ENCODE measurements around the gene ARHGAP27. TPM values are rescaled to one million over a fixed set of nuclear protein-coding genes. Genes with fewer than 3 reads are reported as not detected.
A peak's percentile ranks its signal among the peaks of the same experiment; 100 is the strongest.

The ARHGAP27 gene
- total and polyA plus RNA-seq, 2 of the 13 experiments (the other 11 are each of a cell fraction or from before 2014, with no cell fraction given), result 15.5 to 18.9 TPM

DNA sequence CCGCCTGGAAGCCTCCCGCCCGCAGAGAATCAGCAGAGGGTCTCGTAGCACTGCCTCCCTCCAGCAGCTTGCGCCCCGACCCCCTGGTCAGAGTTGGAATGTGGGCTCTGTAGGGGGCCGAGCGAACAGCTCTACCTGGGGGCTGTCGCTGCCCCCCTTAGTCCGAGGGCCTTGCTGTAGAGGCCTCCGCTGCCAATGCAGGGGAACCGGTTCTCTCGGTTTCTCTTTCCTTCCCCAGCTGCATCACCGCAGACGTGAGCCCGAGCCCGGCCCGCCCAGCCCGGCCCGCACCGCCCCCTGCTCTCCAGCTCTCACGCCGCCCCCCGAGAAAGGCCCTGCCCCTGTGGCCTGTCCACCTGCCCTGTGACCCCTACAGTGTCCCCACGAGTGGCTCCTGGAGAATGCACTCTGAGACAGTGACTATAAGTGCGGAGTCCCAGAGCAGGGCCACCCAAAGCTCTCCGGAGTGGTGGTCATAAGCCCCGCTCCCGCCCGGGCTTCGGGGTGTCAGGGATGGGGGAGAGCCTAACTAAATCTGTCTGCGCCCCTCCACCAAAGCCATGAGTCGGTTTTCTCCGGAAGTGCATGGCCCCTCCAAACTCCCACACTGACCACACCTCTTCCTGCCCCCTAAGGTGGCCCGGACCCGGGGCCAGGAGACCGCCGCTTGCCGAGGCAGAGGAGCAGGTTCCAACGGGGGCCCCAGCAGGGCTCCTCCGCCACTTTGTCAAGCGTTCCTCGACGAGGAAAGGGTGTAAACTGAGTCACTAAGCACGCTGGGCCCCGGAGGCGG is 1.7 kb downstream of the ARHGAP27 start (continued):
- TF ChIP-seq HMGXB4 (CRISPR knock-in tag; IDR thresholded peaks at IDR 0.05; ENCODE audit: borderline replicate concordance in 1 of 2, low read depth in 1 of 2) (0 out of 4 replicates have a peak, but pooled peaks of 1 of the 2 experiments have one; percentile 24), ZNF543 (CRISPR knock-in tag; IDR thresholded peaks at IDR 0.05) (0 out of 2 replicates have a peak, but pooled peaks have one; percentile 1), CENPX (CRISPR knock-in tag; IDR thresholded peaks at IDR 0.05) (no peak), ZNF343 (CRISPR knock-in tag; IDR thresholded peaks at IDR 0.05) (0 out of 2 replicates have a peak, but pooled peaks have one; percentile 44), ZNF766 (CRISPR knock-in tag; IDR thresholded peaks at IDR 0.05; ENCODE audit: borderline replicate concordance) (no peak), THAP11 (CRISPR knock-in tag; IDR thresholded peaks at IDR 0.05) (no peak), CEBPB (IDR thresholded peaks at IDR 0.05; ENCODE audit: borderline replicate concordance, low read depth, low read length) (no peak), ZNF143 (CRISPR knock-in tag; IDR thresholded peaks at IDR 0.05) (no peak), RCOR2 (CRISPR knock-in tag; IDR thresholded peaks at IDR 0.05) (no peak), HOXD1 (CRISPR knock-in tag; IDR thresholded peaks at IDR 0.05) (0 out of 2 replicates have a peak, but pooled peaks have one; percentile 37), ZSCAN20 (CRISPR knock-in tag; IDR thresholded peaks at IDR 0.05; ENCODE audit: borderline replicate concordance) (0 out of 2 replicates have a peak, but pooled peaks have one; percentile 75), ZNF326 (CRISPR knock-in tag; IDR thresholded peaks at IDR 0.05; ENCODE audit: borderline replicate concordance) (no peak), MBNL3 (CRISPR knock-in tag; conservative IDR thresholded peaks at IDR 0.05) (no peak), RBFOX2 (IDR thresholded peaks at IDR 0.05; ENCODE audit: low read depth, low read length) (0 out of 2 replicates have a peak, but pooled peaks have one; percentile 19), RELA (CRISPR knock-in tag; IDR thresholded peaks at IDR 0.05) (no peak), NRL (CRISPR knock-in tag; IDR thresholded peaks at IDR 0.05; ENCODE audit: borderline replicate concordance) (0 out of 2 replicates have a peak, but pooled peaks have one; percentile 61), MEIS2 (CRISPR knock-in tag; IDR thresholded peaks at IDR 0.05) (0 out of 2 replicates have a peak, but pooled peaks have one; percentile 19), ZNF546 (CRISPR knock-in tag; conservative IDR thresholded peaks at IDR 0.05) (peak; percentile 21; the same call in 1 of the 2 replicates), GABPA (IDR thresholded peaks at IDR 0.05; ENCODE audit: low read depth, low read length) (peak; percentile 50; the same call in 1 of the 2 replicates), GABPA (CRISPR knock-in tag; IDR thresholded peaks at IDR 0.05; ENCODE audit: low read depth) (peak; percentile 70), ZNF558 (CRISPR knock-in tag; IDR thresholded peaks at IDR 0.05; ENCODE audit: borderline replicate concordance) (0 out of 2 replicates have a peak, but pooled peaks have one; percentile 8)
- TF ChIP-seq, protein P1, sequence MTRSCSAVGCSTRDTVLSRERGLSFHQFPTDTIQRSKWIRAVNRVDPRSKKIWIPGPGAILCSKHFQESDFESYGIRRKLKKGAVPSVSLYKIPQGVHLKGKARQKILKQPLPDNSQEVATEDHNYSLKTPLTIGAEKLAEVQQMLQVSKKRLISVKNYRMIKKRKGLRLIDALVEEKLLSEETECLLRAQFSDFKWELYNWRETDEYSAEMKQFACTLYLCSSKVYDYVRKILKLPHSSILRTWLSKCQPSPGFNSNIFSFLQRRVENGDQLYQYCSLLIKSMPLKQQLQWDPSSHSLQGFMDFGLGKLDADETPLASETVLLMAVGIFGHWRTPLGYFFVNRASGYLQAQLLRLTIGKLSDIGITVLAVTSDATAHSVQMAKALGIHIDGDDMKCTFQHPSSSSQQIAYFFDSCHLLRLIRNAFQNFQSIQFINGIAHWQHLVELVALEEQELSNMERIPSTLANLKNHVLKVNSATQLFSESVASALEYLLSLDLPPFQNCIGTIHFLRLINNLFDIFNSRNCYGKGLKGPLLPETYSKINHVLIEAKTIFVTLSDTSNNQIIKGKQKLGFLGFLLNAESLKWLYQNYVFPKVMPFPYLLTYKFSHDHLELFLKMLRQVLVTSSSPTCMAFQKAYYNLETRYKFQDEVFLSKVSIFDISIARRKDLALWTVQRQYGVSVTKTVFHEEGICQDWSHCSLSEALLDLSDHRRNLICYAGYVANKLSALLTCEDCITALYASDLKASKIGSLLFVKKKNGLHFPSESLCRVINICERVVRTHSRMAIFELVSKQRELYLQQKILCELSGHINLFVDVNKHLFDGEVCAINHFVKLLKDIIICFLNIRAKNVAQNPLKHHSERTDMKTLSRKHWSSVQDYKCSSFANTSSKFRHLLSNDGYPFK (CRISPR knock-in tag; IDR thresholded peaks at IDR 0.05; ENCODE audit: borderline replicate concordance), result peak; percentile 36; the same call in 1 of the 2 replicates
- TF ChIP-seq, protein P2, sequence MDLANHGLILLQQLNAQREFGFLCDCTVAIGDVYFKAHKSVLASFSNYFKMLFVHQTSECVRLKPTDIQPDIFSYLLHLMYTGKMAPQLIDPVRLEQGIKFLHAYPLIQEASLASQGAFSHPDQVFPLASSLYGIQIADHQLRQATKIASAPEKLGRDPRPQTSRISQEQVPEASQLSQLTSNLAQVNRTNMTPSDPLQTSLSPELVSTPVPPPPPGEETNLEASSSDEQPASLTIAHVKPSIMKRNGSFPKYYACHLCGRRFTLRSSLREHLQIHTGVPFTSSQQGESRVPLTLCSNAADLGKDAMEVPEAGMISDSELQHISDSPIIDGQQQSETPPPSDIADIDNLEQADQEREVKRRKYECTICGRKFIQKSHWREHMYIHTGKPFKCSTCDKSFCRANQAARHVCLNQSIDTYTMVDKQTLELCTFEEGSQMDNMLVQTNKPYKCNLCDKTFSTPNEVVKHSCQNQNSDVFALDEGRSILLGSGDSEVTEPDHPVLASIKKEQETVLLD (CRISPR knock-in tag; IDR thresholded peaks at IDR 0.05; ENCODE audit: low read depth), result 0 out of 2 replicates have a peak, but pooled peaks have one; percentile 14

Data from HepG2 (cell line).